ENCODE data around the gene C19orf38. TPM values are rescaled to one million over a fixed set of nuclear protein-coding genes. Genes with fewer than 3 reads are reported as not detected.
A peak's percentile ranks its signal among the peaks of the same experiment; 100 is the strongest.

C19orf38 gene
- total and polyA plus RNA-seq, 2 donors (not counting 1 experiment from before 2014, with no cell fraction given) = 1.7 to 2.4 TPM

DNA sequence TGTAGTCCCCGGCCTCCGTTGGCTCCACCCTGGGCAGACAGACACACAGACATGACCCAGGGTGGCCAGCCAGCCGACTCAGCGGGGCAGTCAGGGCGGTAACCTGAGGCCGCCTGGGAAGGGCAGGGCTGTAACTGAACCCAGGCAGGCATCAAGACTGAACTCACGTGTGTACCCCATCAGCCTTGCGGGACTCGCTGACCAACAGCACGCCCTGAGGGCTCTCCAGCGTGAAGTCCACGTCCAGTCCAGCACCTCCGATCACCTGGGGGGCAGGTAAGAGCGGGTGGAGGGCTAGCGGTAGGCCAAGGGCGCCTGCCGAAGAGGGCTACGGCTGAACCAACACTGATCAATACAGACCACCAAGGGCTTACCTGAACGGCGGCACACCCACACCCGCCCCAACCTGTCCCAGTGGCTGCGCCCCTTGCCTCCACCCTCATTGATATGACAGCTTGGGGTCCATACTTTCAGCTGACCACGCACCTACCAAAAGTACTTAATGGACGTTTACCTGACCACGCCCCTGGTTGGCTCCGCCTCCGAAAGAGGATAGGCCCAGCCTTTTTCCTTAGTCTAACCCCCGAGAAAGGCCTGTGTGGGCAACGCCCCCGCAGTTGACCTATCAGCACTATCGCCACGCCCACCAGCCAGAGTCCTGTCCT, 13.0 kb upstream of the C19orf38 start:
- intact Hi-C loops (cut with micrococcal nuclease) = loop anchor here (1.0 to 5.0 kb wide), 2 partner anchors 76 to 1018 kb away; partner anchors contain the start of gene FBXL12
- Histone ChIP-seq H4K20me1 (ENCODE audit: control insufficient read depth, insufficient read depth, low read length, poor library complexity, severe bottlenecking) (peaks cover 7% of the 10 kb centered on the region), H3K9me3 (ENCODE audit: control extremely low read depth in 1 of 3, control insufficient read depth in 2 of 3, insufficient read depth in 1 of 3, low read length in 2 of 3) (peaks cover 1 to 31% (median 9%) of the 10 kb centered on the region in 3 donors), H3K4me2 (replicated peaks; ENCODE audit: low read depth, low read length, poor library complexity, severe bottlenecking) (peak overlapping the region; percentile 87), H3K79me2 (ENCODE audit: control insufficient read depth, insufficient read depth, low read length) (no peaks in the 10 kb centered on the region), H3K36me3 (replicated peaks in 1 of 2; ENCODE audit: control extremely low read depth in 1 of 2, control insufficient read depth in 1 of 2, extremely low read depth in 1 of 2, insufficient read depth in 2 of 2, low read length in 1 of 2) (peaks cover 0 to 17% of the 10 kb centered on the region in 2 experiments), H3K9ac (ENCODE audit: low read length) (peak overlapping the region; percentile 92), H3K27me3 (replicated peaks in 1 of 4; ENCODE audit: control extremely low read depth in 1 of 4, control insufficient read depth in 3 of 4, insufficient read depth in 4 of 4, low read length in 3 of 4) (no peaks in the 10 kb centered on the region), H3K4me3 (ENCODE audit: control extremely low read depth in 1 of 5, extremely low read depth in 1 of 5, insufficient read depth in 1 of 5, low read depth in 2 of 5, low read length in 4 of 5) (peak overlapping the region in 4 of 5 experiments; percentile 91 to 97 (median 95)), H3K27ac (ENCODE audit: low read length in 2 of 2) (peak overlapping the region; percentile 95 to 97), H3K4me1 (ENCODE audit: control insufficient read depth in 2 of 2, insufficient read depth in 2 of 2, low read length in 2 of 2) (peaks cover 7 to 17% of the 10 kb centered on the region in 2 donors), H2AFZ (ENCODE audit: insufficient read depth, low read depth, low read length, poor library complexity, severe bottlenecking) (peak overlapping the region; percentile 85)
- no peak for TF ChIP-seq CTCF (IDR thresholded peaks at IDR 0.05)
- TF ChIP-seq EZH2 (IDR thresholded peaks at IDR 0.05; ENCODE audit: borderline replicate concordance, insufficient read depth, low read depth, low read length, poor library complexity, severe bottlenecking) = no peak
- ChIA-PET CTCF (interaction anchor here (0.6 to 5.0 kb wide), 7 partner anchors 11 to 136 kb away, joined by 3 to 62 read pairs (median 4); partner anchors contain the start of genes CARM1 and DNM2), POLR2A (interaction anchor here (0.5 to 2.0 kb wide), 14 partner anchors 12 to 747 kb away, joined by 3 to 18 read pairs (median 4); partner anchors contain the start of genes CARM1, DNM2, KRI1 and QTRT1)
- no peak for ATAC-seq (ENCODE audit: low read depth)
- Mint-ChIP-seq H3K4me3 (peak overlapping the region; percentile 96), H3K27me3 (no peaks in the 10 kb centered on the region), H3K4me1 (peaks cover 14% of the 10 kb centered on the region), H3K9me3 (ENCODE audit: insufficient read depth) (peaks cover 6% of the 10 kb centered on the region), H3K27ac (peak overlapping the region; percentile 100)
- 72% methylated on average over 32 of the region's 32 CpGs for WGBS (ENCODE audit: insufficient coverage)
- DNase-seq = no peak
